Caco-2 (cell line): ENCODE data around the gene DARS2. TPM values are rescaled to one million over a fixed set of nuclear protein-coding genes. Genes with fewer than 3 reads are reported as not detected.

Experiments used
- Bru-seq: library from RNA; stranded (reverse); fragments of 400-500 nt; gene quantifications from one replicate; lab custom pipeline; 2021; lab: Mats Ljungman, UMichigan
- BruChase-seq, 2 experiments: library from RNA; stranded (reverse); fragments of 400-500 nt; gene quantifications; one replicate each; lab custom pipeline; 2021; lab: Mats Ljungman, UMichigan
- BruUV-seq: library from RNA; stranded (reverse); fragments of 400-500 nt; replicated peaks from 2 replicates; lab custom pipeline; 2021; lab: Mats Ljungman, UMichigan
- CTCF ChIA-PET: fragments of 300-600 bp; sonication (Branson Sonifier 250); formaldehyde crosslinking; loops from one replicate; lab custom pipeline; 2022; ENCODE audit warnings: antibody characterized with exemption; lab: Charles Lee
- POLR2A ChIA-PET: fragments of 300-600 bp; sonication (Branson Sonifier 250); formaldehyde crosslinking; loops from one replicate; lab custom pipeline; 2022; ENCODE audit warnings: antibody characterized with exemption; lab: Charles Lee
- DNase-seq, 2 experiments: peaks; one replicate each; pipeline versions ENCODE4 v3.0.0 to v3.0.0-alpha.2; 2020 to 2022
- H3K27me3 ChIP-seq: replicated peaks from 2 replicates; pipeline ENCODE4 v1.6.0; 2011; ENCODE audit warnings: low read length; ENCODE audit not compliant: control insufficient read depth, insufficient read depth
- H3K36me3 ChIP-seq: 2 replicates; pipeline ENCODE4 v1.5.1; 2011; ENCODE audit warnings: low read length; ENCODE audit not compliant: control insufficient read depth, insufficient read depth
- H3K4me1 ChIP-seq: fragments of 250-450 bp; sonication (Bioruptor Pico); 2 replicates; pipeline ENCODE4 v1.5.1; 2020; ENCODE audit warnings: mild to moderate bottlenecking
- H3K4me3 ChIP-seq: 2 replicates; pipeline ENCODE4 v1.5.1; 2011; ENCODE audit warnings: low read depth, mild to moderate bottlenecking, control low read depth, low read length
- H3K9me3 ChIP-seq: fragments of 250-450 bp; sonication (Bioruptor Pico); 2 replicates; pipeline ENCODE4 v1.5.1; 2020; ENCODE audit warnings: mild to moderate bottlenecking, moderate library complexity
- H3K27ac Mint-ChIP-seq: one replicate; pipeline ENCODE4 v1.8.0; 2022; ENCODE audit warnings: mixed read lengths; ENCODE audit not compliant: unreplicated experiment
- H3K27me3 Mint-ChIP-seq: one replicate; pipeline ENCODE4 v1.8.0; 2022; ENCODE audit warnings: mixed read lengths; ENCODE audit not compliant: insufficient read depth, unreplicated experiment
- H3K36me3 Mint-ChIP-seq: one replicate; pipeline ENCODE4 v1.8.0; 2022; ENCODE audit warnings: mild to moderate bottlenecking, mixed read lengths; ENCODE audit not compliant: insufficient read depth, unreplicated experiment
- H3K4me1 Mint-ChIP-seq: one replicate; pipeline ENCODE4 v1.8.0; 2022; ENCODE audit warnings: low read depth, mixed read lengths; ENCODE audit not compliant: unreplicated experiment
- H3K4me3 Mint-ChIP-seq: one replicate; pipeline ENCODE4 v1.8.0; 2022; ENCODE audit warnings: mild to moderate bottlenecking, moderate library complexity, mixed read lengths; ENCODE audit not compliant: unreplicated experiment
- H3K9me3 Mint-ChIP-seq: one replicate; pipeline ENCODE4 v1.8.0; 2022; ENCODE audit warnings: mixed read lengths; ENCODE audit not compliant: unreplicated experiment
- CTCF ChIP-seq, 2 experiments: fragments of 200-600 bp in 1 of 2; IDR thresholded peaks; 1 replicate in 1 of 2; 2 replicates in 1 of 2; pipeline versions ENCODE4 v1.5.1 to v1.8.0; 2011 to 2022; ENCODE audit warnings: antibody characterized with exemption in 1 of 2, control low read depth in 1 of 2, inconsistent platforms in 1 of 2, low read depth in 1 of 2, low read length in 1 of 2, mild to moderate bottlenecking in 1 of 2, moderate library complexity in 1 of 2; ENCODE audit not compliant: insufficient read depth in 1 of 2, severe bottlenecking in 1 of 2, unreplicated experiment in 1 of 2
- intact Hi-C: fragments of 100-400 bp; cut with micrococcal nuclease; formaldehyde crosslinking; loops from one replicate; pipeline ENCODE4 v1.10.0; 2022; ENCODE audit not compliant: unreplicated experiment
- long read RNA-seq: library from polyadenylated mRNA; stranded (forward); transcript quantifications from one replicate; pipeline ENCODE4 v2.0.0, GENCODE V29; 2022
- total RNA-seq: library from RNA; stranded (reverse); gene quantifications from 2 replicates; pipeline ENCODE4 v1.2.3, GENCODE V29; 2022

The DARS2 gene
- total RNA-seq (41.3 and 45.1 TPM in 2 replicates), Bru-seq, nascent RNA (percentile 66 among the genes with signal in this experiment), BruChase-seq, experiment 1, labeled RNA remaining after a 2-hour chase (percentile 65 among the genes with signal in this experiment), BruChase-seq, experiment 2, labeled RNA remaining after a 6-hour chase (percentile 81 among the genes with signal in this experiment)
- long read RNA-seq, transcript DARS2-201 (17 exons, 3,441 nt), result major isoform, 71 of 88 reads
- long read RNA-seq, partial matches to known transcripts, result 6 of 88 reads
- long read RNA-seq, other reads (novel, unspliced or antisense), result 8 of 88 reads

- TSS peak; percentile 87 for BruUV-seq
- no peaks in the 10 kb centered on the region for H3K27me3 ChIP-seq
- Mint-ChIP-seq H3K27me3 (no peaks in the 10 kb centered on the region), H3K36me3 (peaks cover 47% of the 10 kb centered on the region), H3K4me1 (peaks cover 23% of the 10 kb centered on the region), H3K9me3 (no peaks in the 10 kb centered on the region), H3K27ac (peak within 1 kb of the TSS; percentile 100), H3K4me3 (peak within 1 kb of the TSS; percentile 100)
- H3K4me1 ChIP-seq, result peaks cover 4% of the 10 kb centered on the region; the same call in 1 of the 2 replicates
- no peaks in the 10 kb centered on the region for H3K36me3 ChIP-seq
- ChIA-PET POLR2A (interaction anchor here (0.6 to 1.8 kb wide), 4 partner anchors 44 to 448 kb away, joined by 3 to 15 read pairs (median 5); partner anchors contain the start of genes KLHL20 and ZBTB37), CTCF (no interaction called here)
- DNase-seq, result peak; percentile 93 to 95
- TF ChIP-seq CTCF (IDR thresholded peaks at IDR 0.05; ENCODE audit: insufficient read depth in 1 of 2, low read depth in 1 of 2, low read length in 1 of 2, severe bottlenecking in 1 of 2, unreplicated experiment in 1 of 2), result no peak
- peak within 1 kb of the TSS; percentile 89 for H3K4me3 ChIP-seq
- H3K9me3 ChIP-seq, result no peaks in the 10 kb centered on the region
- intact Hi-C loops, result loop anchor here (1.0 to 2.0 kb wide), 5 partner anchors 44 to 404 kb away; partner anchors contain the start of genes KLHL20 and ZBTB37
These were observed at the start of gene DARS2, which contains the start of gene CENPL for GRCh38 chr1:173824315-173825081. DARS2 (plus strand) TSS chr1:173824673; CDS start chr1:173825230, 557 bp downstream. CENPL (minus strand) TSS chr1:173824883; CDS start chr1:173811299, 13,584 bp downstream.

DNA sequence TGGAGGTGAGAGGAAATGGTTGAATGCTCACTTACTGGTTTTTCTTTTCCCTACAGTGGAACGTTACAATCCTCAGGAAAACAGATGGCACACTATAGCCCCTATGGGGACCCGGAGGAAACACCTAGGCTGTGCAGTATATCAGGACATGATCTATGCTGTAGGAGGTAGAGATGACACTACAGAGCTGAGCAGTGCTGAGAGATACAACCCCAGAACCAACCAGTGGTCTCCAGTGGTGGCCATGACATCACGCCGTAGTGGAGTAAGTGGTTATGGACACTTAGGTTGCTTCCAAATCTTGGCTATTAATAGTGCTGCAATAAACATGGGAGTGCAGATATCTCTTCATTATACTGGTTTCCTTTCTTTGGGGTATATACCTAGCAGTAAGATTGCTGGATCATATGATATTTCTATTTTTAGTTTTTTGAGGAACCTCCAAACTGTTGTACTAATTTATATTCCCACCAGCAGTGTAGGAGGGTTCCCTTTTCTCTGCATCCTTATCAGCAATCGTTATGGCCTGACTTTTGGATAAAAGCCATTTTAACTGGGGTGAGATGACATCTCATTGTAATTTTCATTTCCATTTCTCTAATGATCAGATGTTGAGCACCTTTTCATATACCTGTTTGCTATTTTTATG, 48.8 kb upstream of the DARS2 start:
- no TSS peak for BruUV-seq
- peaks cover 2% of the 10 kb centered on the region; the same call in 1 of the 2 replicates for H3K36me3 ChIP-seq

More for the DNA sequence above, 48.8 kb upstream of the DARS2 start:
- Mint-ChIP-seq H3K9me3 (peaks cover 13% of the 10 kb centered on the region), H3K4me1 (no peaks in the 10 kb centered on the region), H3K36me3 (peaks cover 25% of the 10 kb centered on the region), H3K4me3 (no peak overlapping the region), H3K27ac (no peak overlapping the region), H3K27me3 (no peaks in the 10 kb centered on the region)
- H3K4me3 ChIP-seq, result no peak overlapping the region
- H3K9me3 ChIP-seq, result no peaks in the 10 kb centered on the region
- intact Hi-C loops, result no loop called here
- CTCF ChIA-PET, result no interaction called here
- no peaks in the 10 kb centered on the region for H3K4me1 ChIP-seq
- no peaks in the 10 kb centered on the region for H3K27me3 ChIP-seq
- no peak for DNase-seq
- POLR2A ChIA-PET, result no interaction called here
- no peak for TF ChIP-seq CTCF (IDR thresholded peaks at IDR 0.05; ENCODE audit: insufficient read depth in 1 of 2, low read depth in 1 of 2, low read length in 1 of 2, severe bottlenecking in 1 of 2, unreplicated experiment in 1 of 2)
